ENCODE data around the gene ZKSCAN2. TPM values are rescaled to one million over a fixed set of nuclear protein-coding genes. Genes with fewer than 3 reads are reported as not detected.

Gene ZKSCAN2
- total and polyA plus RNA-seq, 2 of the 8 experiments (the other 6 are each of a cell fraction or from before 2014, with no cell fraction given), result 2.2 to 11.6 TPM

DNA sequence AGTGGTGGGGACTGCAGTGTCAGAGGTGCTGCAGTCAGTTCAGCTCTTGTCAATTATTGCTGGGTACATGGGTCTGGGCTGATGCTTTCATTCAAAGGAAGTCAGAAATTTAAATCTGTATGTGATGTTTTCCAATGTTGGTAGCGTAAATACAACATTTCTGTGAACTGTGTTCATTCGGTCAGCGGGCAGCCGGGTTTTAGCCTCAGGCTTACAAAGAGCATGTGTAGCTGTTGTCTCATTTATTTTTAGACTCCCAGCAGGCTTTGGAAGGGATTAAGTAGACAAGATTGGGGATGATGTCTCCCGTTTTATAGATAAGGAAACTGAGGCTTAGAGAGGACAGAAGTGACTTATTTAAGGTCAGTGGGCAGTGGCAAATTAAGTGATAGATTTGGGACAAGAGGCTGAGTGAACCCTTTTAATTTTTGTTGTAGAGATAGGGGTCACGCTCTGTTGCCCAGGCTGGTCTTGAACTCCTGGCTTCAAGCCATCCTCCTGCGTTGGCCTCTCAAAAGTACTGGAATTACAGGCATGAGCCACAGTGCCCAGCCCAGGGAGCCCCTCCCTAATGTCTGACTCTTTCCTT lies 32.8 kb downstream of the ZKSCAN2 start (continued):
- TF ChIP-seq RBBP5 (IDR thresholded peaks at IDR 0.05; ENCODE audit: borderline replicate concordance, low read depth, low read length), result no peak
- no peak for TF ChIP-seq CBX8 (IDR thresholded peaks at IDR 0.05; ENCODE audit: borderline replicate concordance, low read depth, low read length)

Measured in H1 (cell line).